HG02943 (cell line): Measurements from ENCODE around the gene RTN4.

ENCODE experiments used
- ATAC-seq: cut with Tn5 transposase; IDR thresholded peaks from one replicate; pipeline ENCODE4 v1.9.1; 2021; ENCODE audit warnings: mild to moderate bottlenecking, low read depth, moderate library complexity; ENCODE audit not compliant: unreplicated experiment

RTN4 gene

DNA sequence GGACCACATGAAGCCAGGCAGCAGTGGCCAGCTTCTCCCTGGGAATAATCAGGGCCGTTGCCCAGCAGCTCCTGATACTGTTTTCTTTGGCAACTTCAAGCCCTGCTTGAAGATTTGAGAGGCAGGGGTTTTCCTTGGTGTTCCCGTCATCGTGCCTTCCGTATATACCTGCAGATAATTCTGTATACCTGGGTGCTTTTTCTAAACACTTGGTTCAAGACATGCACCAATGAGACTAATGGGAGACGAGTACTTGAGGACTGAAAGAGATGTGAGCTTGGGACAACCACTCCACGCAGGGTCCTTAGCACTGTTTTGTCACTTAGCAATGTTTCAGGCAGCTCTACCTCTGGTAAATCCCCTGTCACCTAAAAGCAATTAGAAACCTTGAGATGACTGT, 118.8 kb downstream of the RTN4 start:
- ATAC-seq = no peak

DNA sequence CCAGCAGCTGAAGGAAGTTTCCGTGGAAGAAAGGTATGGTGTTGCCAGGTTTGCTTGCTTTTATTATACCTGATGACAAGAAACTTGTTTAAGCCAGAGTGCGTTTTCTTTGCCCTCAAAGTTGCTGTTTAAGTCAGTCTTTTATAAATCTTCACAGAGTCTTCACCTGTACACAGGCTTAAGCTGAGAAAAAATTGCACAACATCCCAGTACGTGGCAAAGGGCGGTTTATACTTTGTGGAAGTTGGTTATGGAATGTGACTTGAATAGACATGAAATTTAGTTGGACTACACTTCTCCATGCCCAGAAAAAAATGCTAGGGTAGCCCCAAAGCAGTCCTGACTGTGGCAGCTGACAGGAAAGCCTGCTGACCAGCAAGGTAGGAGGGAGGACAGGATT, 121.5 kb downstream of the RTN4 start:
- ATAC-seq = no peak

DNA sequence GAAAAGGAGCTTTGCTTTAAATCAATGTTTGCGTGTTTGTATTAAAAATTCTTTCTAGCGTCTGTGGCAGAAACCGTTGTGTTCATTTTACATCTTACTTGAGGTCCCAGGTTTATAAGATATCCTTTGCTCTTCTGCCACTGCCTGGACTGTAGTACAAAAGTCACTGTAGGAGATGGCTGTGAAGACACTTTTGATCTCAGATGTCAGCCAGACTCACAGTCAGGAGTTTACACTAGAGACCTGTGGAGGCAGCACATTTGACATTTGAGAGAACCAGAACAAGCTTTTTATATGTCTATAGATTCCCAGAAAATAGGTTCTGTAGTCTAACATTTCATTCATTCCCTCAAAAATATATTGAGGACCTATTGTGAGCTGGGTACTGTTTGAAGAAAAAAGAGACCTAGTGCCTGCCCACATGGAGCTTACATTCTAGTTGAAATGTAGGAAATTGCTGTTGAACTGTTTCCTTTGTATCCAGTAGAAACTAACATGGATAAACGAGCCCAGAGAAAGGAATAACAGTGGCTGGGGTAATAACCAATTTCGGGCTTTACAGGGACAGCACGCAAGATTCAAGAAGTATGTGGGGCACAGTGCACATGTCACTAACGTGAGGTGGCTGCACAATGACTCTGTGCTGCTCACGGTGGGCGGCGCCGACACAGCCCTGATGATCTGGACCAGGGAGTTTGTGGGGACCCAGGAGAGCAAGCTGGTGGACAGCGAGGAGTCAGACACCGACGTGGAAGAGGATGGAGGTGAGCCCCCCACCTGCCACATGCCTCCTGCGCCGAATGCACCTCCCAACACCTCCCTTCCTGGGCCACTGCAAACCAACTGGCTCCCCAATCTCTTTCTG, 122.3 kb downstream of the RTN4 start:
- ATAC-seq = no peak

DNA sequence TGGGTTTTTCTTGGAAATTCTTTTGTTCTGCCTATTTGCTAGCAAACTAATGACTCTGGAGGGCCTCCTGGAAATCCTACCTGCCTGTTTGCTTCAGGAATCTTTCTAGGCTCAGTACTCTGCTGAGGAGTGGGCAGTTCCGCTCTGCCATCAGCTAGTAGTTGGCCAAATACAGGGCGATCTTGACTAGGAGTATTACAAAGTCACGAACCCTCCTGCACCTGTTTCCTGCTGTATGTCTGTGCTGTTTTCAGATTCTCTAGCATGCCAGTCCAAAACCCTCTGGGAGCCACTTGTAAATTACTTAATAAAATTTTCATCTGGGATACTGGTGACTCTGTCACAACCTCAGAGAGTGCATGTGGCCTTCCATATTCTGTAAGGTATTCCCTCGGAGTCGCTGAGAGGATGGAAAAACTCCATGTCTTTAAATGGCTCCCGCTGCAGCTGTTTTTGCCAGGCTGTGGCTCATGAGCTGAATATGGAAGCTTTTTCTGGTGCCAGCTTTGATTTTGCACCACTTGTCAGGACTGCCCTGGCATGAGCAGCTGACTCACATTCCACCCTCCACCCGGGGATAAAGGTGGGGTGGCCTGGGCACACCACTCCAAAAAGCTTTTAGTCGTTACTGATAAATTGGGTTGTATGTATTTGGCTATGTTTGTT, 123.0 kb downstream of the RTN4 start:
- ATAC-seq = no peak

DNA sequence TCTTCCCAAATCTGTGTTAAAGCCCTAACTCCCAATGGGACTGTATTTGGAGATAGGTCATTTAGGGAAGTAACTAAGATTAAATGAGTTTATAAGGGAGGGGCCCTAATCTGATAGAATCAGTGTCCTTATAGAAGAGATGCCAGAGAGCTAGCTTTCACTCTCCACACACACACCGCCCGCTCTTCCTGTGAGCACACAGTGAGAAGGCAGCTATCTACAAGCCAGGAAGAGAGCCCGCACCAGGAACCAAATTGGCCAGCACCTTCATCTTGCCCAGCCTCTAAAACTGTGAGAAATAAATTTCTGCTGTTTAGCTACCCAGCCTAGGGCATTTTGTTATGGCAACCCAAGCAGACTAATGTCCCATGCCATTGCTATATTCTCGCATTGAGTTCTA, 125.2 kb downstream of the RTN4 start:
- no peak for ATAC-seq

DNA sequence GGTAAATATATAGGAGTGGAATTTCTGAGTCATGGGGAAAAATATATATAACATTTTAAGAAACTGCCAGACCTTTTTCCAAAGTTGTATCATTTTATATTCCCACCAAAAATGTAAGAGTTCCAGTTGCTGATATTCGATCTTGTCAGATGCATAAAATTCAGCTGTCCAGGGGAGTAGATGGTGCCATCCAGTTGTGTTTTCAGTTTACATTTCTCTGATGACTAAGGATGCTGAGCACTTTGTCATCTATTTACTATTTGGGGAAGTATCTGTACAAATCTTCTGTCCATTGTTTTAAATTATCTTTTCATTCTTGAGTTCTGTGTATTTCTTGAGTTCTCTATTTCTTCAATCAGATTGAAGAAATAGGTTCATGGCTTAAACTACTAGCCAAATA, 126.1 kb downstream of the RTN4 start:
- ATAC-seq = no peak
